BJ (cell line): ENCODE data around the gene AFF4. TPM values are rescaled to one million over a fixed set of nuclear protein-coding genes. Genes with fewer than 3 reads are reported as not detected.

Experiments
- CTCF ChIA-PET: fragments of 350-600 bp; formaldehyde crosslinking; extraction: SDS; loops from one replicate; lab custom pipeline; 2021; ENCODE audit warnings: antibody characterized with exemption, inconsistent platforms; lab: Yijun Ruan, JAX
- POLR2A ChIA-PET: fragments of 300-600 bp; sonication (Branson Sonifier 250); formaldehyde crosslinking; extraction: SDS; loops from one replicate; lab custom pipeline; 2021; ENCODE audit warnings: antibody characterized with exemption; lab: Charles Lee
- DNase-seq: peaks from one replicate; pipeline ENCODE4 v3.0.0-alpha.2; 2011; ENCODE audit warnings: low read depth
- H3K27me3 ChIP-seq: 2 replicates; pipeline ENCODE4 v1.6.0; 2011; ENCODE audit warnings: low read length; ENCODE audit not compliant: control insufficient read depth, insufficient read depth
- H3K36me3 ChIP-seq: 2 replicates; pipeline ENCODE4 v1.5.1; 2011; ENCODE audit warnings: low read length; ENCODE audit not compliant: control insufficient read depth, insufficient read depth
- H3K4me3 ChIP-seq: 2 replicates; pipeline ENCODE4 v1.5.1; 2011; ENCODE audit warnings: low read depth, mild to moderate bottlenecking, control low read depth, low read length
- polyA plus RNA-seq: library from polyadenylated mRNA; depleted of rRNA; stranded (reverse); fragments of >200 nt; gene quantifications from 2 replicates; pipeline ENCODE4 v1.2.3, GENCODE V29; 2011
- TF ChIP-seq, protein P1 (sequence below): IDR thresholded peaks from 2 replicates; pipeline ENCODE4 v1.5.1; 2011; ENCODE audit warnings: low read depth, mild to moderate bottlenecking, control low read depth, inconsistent platforms, low read length, moderate library complexity; ENCODE audit not compliant: insufficient read depth

Gene AFF4
- polyA plus RNA-seq, 1 experiment: 42.5 TPM

DNA sequence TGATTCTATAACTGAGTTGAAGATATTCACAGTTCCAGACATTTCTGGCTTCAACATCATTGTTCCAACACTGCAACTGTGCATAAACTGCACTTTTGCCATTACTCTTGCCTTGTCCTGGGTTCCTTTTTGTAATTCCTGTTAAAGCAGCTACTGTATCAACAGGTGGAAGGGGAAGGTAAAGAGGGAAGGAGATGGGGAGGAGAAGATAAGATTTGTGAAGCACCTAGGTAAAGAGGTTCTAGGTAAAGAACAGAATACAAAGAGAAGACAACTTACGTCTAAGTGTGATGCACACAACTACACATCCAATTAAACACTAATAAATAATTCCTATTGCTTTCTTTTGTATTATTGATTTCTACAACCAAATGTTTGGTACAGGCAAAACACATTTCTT is 53.7 kb downstream of the AFF4 start:
- no peak for DNase-seq
- POLR2A ChIA-PET: no interaction called here
- TF ChIP-seq, protein P1, sequence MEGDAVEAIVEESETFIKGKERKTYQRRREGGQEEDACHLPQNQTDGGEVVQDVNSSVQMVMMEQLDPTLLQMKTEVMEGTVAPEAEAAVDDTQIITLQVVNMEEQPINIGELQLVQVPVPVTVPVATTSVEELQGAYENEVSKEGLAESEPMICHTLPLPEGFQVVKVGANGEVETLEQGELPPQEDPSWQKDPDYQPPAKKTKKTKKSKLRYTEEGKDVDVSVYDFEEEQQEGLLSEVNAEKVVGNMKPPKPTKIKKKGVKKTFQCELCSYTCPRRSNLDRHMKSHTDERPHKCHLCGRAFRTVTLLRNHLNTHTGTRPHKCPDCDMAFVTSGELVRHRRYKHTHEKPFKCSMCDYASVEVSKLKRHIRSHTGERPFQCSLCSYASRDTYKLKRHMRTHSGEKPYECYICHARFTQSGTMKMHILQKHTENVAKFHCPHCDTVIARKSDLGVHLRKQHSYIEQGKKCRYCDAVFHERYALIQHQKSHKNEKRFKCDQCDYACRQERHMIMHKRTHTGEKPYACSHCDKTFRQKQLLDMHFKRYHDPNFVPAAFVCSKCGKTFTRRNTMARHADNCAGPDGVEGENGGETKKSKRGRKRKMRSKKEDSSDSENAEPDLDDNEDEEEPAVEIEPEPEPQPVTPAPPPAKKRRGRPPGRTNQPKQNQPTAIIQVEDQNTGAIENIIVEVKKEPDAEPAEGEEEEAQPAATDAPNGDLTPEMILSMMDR: no peak
- Histone ChIP-seq H3K36me3 (peaks cover 8% of the 10 kb centered on the region), H3K27me3 (no peaks in the 10 kb centered on the region), H3K4me3 (no peak overlapping the region)
- CTCF ChIA-PET: no interaction called here

DNA sequence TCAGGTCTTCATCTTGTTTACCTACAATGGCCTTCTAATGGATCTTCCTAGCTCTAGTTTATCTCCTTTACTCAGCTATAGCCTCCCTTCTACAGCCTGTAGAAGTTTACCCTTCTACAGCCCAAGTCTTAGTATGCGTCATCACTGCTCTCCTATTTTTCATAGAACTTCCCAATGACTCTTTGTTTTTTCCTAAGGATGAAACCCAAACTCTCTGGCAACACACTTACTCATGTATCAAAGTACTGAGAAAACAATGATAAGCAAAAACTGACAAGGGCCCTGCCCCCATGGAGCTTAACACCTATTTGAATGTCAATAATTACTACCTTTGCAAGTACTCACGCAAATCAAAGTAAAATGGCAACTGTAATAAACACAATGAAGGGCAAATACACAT is 56.3 kb downstream of the AFF4 start:
- TF ChIP-seq, protein P1: no peak
- ChIA-PET POLR2A (no interaction called here), CTCF (interaction anchor here (1.5 kb wide), 1 partner anchor 15 kb away, joined by 5 read pairs; no protein-coding TSS in a partner anchor)
- DNase-seq: no peak
- peaks cover 5% of the 10 kb centered on the region for H3K36me3 ChIP-seq
- H3K27me3 ChIP-seq: no peaks in the 10 kb centered on the region
- H3K4me3 ChIP-seq: no peak overlapping the region

DNA sequence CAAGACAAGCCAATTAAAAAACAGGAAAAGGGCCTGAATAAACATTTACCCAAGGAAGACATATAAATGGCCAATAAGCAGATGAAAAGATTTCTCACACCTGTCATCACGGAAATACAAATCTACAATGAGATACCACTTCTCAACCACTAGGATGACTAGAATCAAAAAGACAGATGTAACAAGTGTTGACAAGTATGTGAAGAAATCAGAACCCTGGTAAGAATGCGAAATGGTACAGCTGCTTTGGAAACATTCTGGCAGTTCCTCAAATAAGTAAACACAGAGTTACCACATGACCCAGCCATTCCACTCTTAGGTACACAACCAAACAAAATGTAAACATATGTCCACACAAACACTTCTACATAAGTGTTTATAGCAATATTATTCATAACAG is 57.5 kb downstream of the AFF4 start:
- H3K27me3 ChIP-seq: no peaks in the 10 kb centered on the region
- no peak overlapping the region for H3K4me3 ChIP-seq
- peaks cover 4% of the 10 kb centered on the region for H3K36me3 ChIP-seq
- TF ChIP-seq, protein P1: no peak
- ChIA-PET POLR2A (no interaction called here), CTCF (interaction anchor here (0.8 to 2.3 kb wide), 4 partner anchors 9 to 86 kb away, joined by 3 to 7 read pairs (median 4); no protein-coding TSS in a partner anchor)
- DNase-seq: no peak

DNA sequence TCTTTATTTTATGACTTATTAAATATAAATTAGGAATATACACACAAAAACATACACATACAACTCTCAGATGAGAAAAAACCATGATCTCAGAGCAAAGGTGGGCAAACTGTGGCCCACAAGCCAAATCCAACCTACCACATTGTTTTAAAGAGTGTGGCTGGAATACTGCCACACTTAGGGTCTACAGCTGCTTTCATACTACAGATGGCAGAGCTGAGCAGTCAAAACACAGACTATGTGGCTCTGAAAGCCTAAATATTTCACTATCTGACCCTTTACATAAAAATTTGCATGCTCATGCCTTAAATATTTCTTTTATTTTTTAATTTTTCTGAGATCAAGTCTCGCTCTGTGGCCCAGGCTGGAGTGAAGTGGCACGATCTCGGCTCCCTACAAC is 61.7 kb downstream of the AFF4 start:
- no peak for DNase-seq
- CTCF ChIA-PET: no interaction called here

DNA sequence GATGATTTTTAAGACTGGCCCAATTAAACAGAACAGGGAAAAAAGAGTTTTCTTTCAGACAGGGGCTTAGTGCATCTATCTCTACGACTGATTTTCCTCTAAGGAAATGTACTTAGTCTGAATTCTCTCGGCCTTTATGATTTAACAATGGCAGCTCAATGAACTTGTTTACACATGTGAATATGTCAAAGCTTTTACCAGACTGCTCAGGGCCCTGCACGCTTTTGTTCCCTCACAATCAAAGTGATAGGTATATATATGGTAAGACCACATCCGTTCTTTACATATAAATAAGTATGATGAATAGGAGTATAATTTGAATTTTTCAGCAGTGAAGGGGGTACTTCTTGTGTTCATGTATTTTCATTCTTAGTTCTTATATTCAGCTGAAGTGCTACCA is 62.4 kb downstream of the AFF4 start:
- H3K27me3 ChIP-seq: no peaks in the 10 kb centered on the region
- H3K36me3 ChIP-seq: peaks cover 11% of the 10 kb centered on the region
- no peak for DNase-seq
- TF ChIP-seq, protein P1: no peak
- ChIA-PET CTCF (no interaction called here), POLR2A (no interaction called here)
- H3K4me3 ChIP-seq: no peak overlapping the region

More for the DNA sequence above, 61.7 kb downstream of the AFF4 start:
- Histone ChIP-seq H3K27me3 (no peaks in the 10 kb centered on the region), H3K4me3 (no peak overlapping the region), H3K36me3 (peaks cover 6% of the 10 kb centered on the region)
- TF ChIP-seq, protein P1: no peak
- POLR2A ChIA-PET: no interaction called here
